K562 (cell line): ENCODE data around the gene COP1. TPM values are rescaled to one million over a fixed set of nuclear protein-coding genes. Genes with fewer than 3 reads are reported as not detected.

Experiments
- ATAC-seq: fragments of 200-7000 bp; cut with Tn5 transposase; 3 replicates; pipeline ENCODE4 v1.9.1; 2020; ENCODE audit warnings: moderate library complexity
- BruUV-seq: library from RNA; stranded (reverse); fragments of 400-500 nt; replicated peaks from 2 replicates; lab custom pipeline; 2021; lab: Mats Ljungman, UMichigan
- CTCF ChIA-PET: fragments of 300-600 bp; formaldehyde crosslinking; extraction: SDS; loops from one replicate; lab custom pipeline; 2021; ENCODE audit warnings: low intra/inter-chr PET ratio; lab: Yijun Ruan, JAX
- POLR2A ChIA-PET: fragments of 300-600, 350-650 bp; sonication (Branson Sonifier 250); formaldehyde crosslinking; extraction: SDS; loops from one replicate; lab custom pipeline; 2021; ENCODE audit warnings: antibody characterized with exemption, inconsistent platforms; lab: Yijun Ruan, JAX
- DNase-seq, 4 experiments: peaks; one replicate each; pipeline versions ENCODE4 v3.0.0 to v3.0.0-alpha.2; 2011 to 2018; ENCODE audit warnings: low spot score in 3 of 4, mixed read lengths in 3 of 4; ENCODE audit errors: extremely low read depth in 1 of 4
- FAIRE-seq: peaks from 2 replicates; lab custom pipeline; 2011; peaks lifted over from hg19 to GRCh38; lab: Jason Lieb, UNC
- H2AFZ ChIP-seq: 2 replicates; pipeline ENCODE4 v1.6.0; 2011; ENCODE audit warnings: low read depth, low read length, control low read depth, inconsistent platforms
- H3K27ac ChIP-seq: fragments of 200-600 bp; 3 replicates; pipeline ENCODE4 v1.8.0; 2011; ENCODE audit warnings: low read depth, mild to moderate bottlenecking, control low read depth, inconsistent platforms, low read length, moderate library complexity, mixed read lengths; ENCODE audit errors: extremely low read depth
- H3K27me3 ChIP-seq, 2 experiments: fragments of 300-600 bp in 1 of 2; 2 replicates in 1 of 2; 3 replicates in 1 of 2; pipeline versions ENCODE4 v1.6.0 to v1.8.0; 2011; ENCODE audit warnings: inconsistent platforms in 2 of 2, low read length in 2 of 2, mild to moderate bottlenecking in 1 of 2, mixed read lengths in 1 of 2, moderate library complexity in 1 of 2; ENCODE audit not compliant: control insufficient read depth in 2 of 2, insufficient read depth in 2 of 2
- H3K36me3 ChIP-seq: fragments of 300-600 bp; 3 replicates; pipeline ENCODE4 v1.8.0; 2011; ENCODE audit warnings: mild to moderate bottlenecking, low read length, inconsistent platforms; ENCODE audit not compliant: control insufficient read depth, insufficient read depth
- H3K4me1 ChIP-seq, 2 experiments: fragments of 200-600 bp in 1 of 2; replicated peaks in 1 of 2; 2 replicates in 1 of 2; 3 replicates in 1 of 2; pipeline versions ENCODE4 v1.5.1 to v1.8.0; 2011; ENCODE audit warnings: inconsistent platforms in 2 of 2, low read length in 2 of 2, mild to moderate bottlenecking in 1 of 2, mixed read lengths in 1 of 2, moderate library complexity in 1 of 2; ENCODE audit not compliant: control insufficient read depth in 2 of 2, insufficient read depth in 2 of 2
- H3K4me2 ChIP-seq: 2 replicates; pipeline ENCODE4 v1.6.1; 2011; ENCODE audit warnings: low read length, control low read depth, inconsistent platforms, mixed read lengths; ENCODE audit not compliant: insufficient read depth
- H3K4me3 ChIP-seq: fragments of 200-600 bp; sonication (generic), shearing (Covaris generic); 2 replicates; pipeline ENCODE4 v1.5.1; 2016; ENCODE audit warnings: control low read depth, inconsistent platforms
- H3K79me2 ChIP-seq: fragments of 200-600 bp; 3 replicates; pipeline ENCODE4 v1.8.0; 2011; ENCODE audit warnings: low read length, inconsistent platforms; ENCODE audit not compliant: control insufficient read depth, insufficient read depth
- H3K9ac ChIP-seq, 2 experiments: 2 replicates each; pipeline versions ENCODE4 v1.6.0 to v1.6.1; 2011; ENCODE audit warnings: low read depth in 2 of 2, low read length in 2 of 2, control low read depth in 1 of 2, inconsistent platforms in 1 of 2, mild to moderate bottlenecking in 1 of 2, mixed read lengths in 1 of 2; ENCODE audit not compliant: insufficient read depth in 1 of 2
- H3K9me1 ChIP-seq: one replicate; pipeline ENCODE4 v1.6.0; 2011; ENCODE audit warnings: inconsistent platforms, mild to moderate bottlenecking, low read length, moderate library complexity; ENCODE audit not compliant: control insufficient read depth, insufficient read depth
- H3K9me3 ChIP-seq: replicated peaks from 2 replicates; pipeline ENCODE4 v1.5.1; 2011; ENCODE audit warnings: low read depth, low read length, inconsistent platforms; ENCODE audit not compliant: control insufficient read depth, insufficient read depth
- H4K20me1 ChIP-seq: replicated peaks from 2 replicates; pipeline ENCODE4 v1.6.1; 2011; ENCODE audit warnings: low read length, inconsistent platforms, mixed read lengths; ENCODE audit not compliant: control insufficient read depth, insufficient read depth
- CBX3 ChIP-seq, 2 experiments: IDR thresholded peaks; 1 replicate in 1 of 2; 2 replicates in 1 of 2; pipeline ENCODE4 v1.6.1; 2012; ENCODE audit warnings: inconsistent platforms in 2 of 2, low read length in 2 of 2, borderline replicate concordance in 1 of 2, control low read depth in 1 of 2
- COPS2 ChIP-seq: fragments of 450-650 bp; conservative IDR thresholded peaks from 2 replicates; pipeline ENCODE4 v1.6.1; 2016; ENCODE audit warnings: mild to moderate bottlenecking, moderate library complexity
- E4F1 ChIP-seq: fragments of 250-450 bp; sonication (Bioruptor Pico); IDR thresholded peaks from 2 replicates; pipeline ENCODE4 v1.5.0; 2021; ENCODE audit warnings: mild to moderate bottlenecking, borderline replicate concordance
- KAT2B ChIP-seq: IDR thresholded peaks from one replicate; pipeline ENCODE4 v1.6.1; 2012; ENCODE audit warnings: low read depth, mild to moderate bottlenecking, control low read depth, inconsistent platforms, low read length, moderate library complexity
- RBM34 ChIP-seq: fragments of 200-400 bp; formaldehyde crosslinking; IDR thresholded peaks from 2 replicates; pipeline ENCODE4 v1.6.1; 2018; ENCODE audit warnings: low read length, borderline replicate concordance; ENCODE audit not compliant: insufficient read depth
- TRIM24 ChIP-seq, 2 experiments: fragments of 450-650 bp; IDR thresholded peaks; 2 replicates each; pipeline ENCODE4 v1.6.1; 2016
- TRIM28 ChIP-seq: fragments of 450-650 bp; IDR thresholded peaks from 2 replicates; pipeline ENCODE4 v1.6.1; 2017
- ZBTB1 ChIP-seq: sonication (generic); formaldehyde crosslinking; IDR thresholded peaks from 2 replicates; pipeline ENCODE4 v1.8.1; 2023; ENCODE audit warnings: missing genetic modification reagents, low read depth, mild to moderate bottlenecking, borderline replicate concordance
- ZFP1 ChIP-seq: fragments of 450-650 bp; formaldehyde crosslinking; IDR thresholded peaks from 2 replicates; pipeline ENCODE4 v1.4.0; 2020; ENCODE audit warnings: mild to moderate bottlenecking, mixed read lengths
- ZNF507 ChIP-seq: conservative IDR thresholded peaks from 2 replicates; pipeline ENCODE4 v1.6.1; 2017; ENCODE audit warnings: missing genetic modification characterization, missing compliant biosample characterization
- ZNF561 ChIP-seq: fragments of 450-650 bp; formaldehyde crosslinking; conservative IDR thresholded peaks from 2 replicates; pipeline ENCODE4 v1.4.0; 2020; ENCODE audit warnings: mild to moderate bottlenecking, moderate library complexity
- ZNF764 ChIP-seq: fragments of 250-450 bp; sonication (Bioruptor Pico); IDR thresholded peaks from 2 replicates; pipeline ENCODE4 v1.4.0; 2020; ENCODE audit warnings: low read depth, mild to moderate bottlenecking, moderate library complexity
- WGBS: fragments of 100-300 bp; shearing (Covaris generic); methylation state at CpG from one replicate; pipeline ENCODE4 v1.1.6; 2016; ENCODE audit warnings: low coverage, mixed read lengths; ENCODE audit not compliant: insufficient coverage; ENCODE audit errors: missing lambda C conversion rate; 5-methylcytosine and 5-hydroxymethylcytosine counted together
- in situ Hi-C: fragments of 300-500 bp; cut with MboI; formaldehyde crosslinking; loops from 4 replicates; pipeline ENCODE4 v1.15.0; 2018; ENCODE audit warnings: inconsistent platforms, mixed read lengths
- intact Hi-C: fragments of 100-400 bp; cut with micrococcal nuclease; formaldehyde crosslinking; loops from 2 replicates; pipeline ENCODE4 v1.14.2; 2022
- polyA plus RNA-seq, 8 experiments: library from polyadenylated mRNA; depleted of rRNA in 4 of 8; stranded (reverse) in 5 of 8; unstranded in 3 of 8; fragments of >200 nt; fragmentation: Nextera tagmentation in 2 of 8; fragmentation: Illumina TruSeq in 1 of 8; extraction: Ambion mirVana in 2 of 8; extraction: Trizol in 1 of 8; gene quantifications; 2 replicates each; pipeline versions ENCODE4 v1.2.1 to v1.2.3, GENCODE V29; 2011 to 2014; ENCODE audit warnings: inconsistent platforms in 1 of 8, missing spikeins in 1 of 8
- total RNA-seq, 7 experiments: library from RNA; depleted of rRNA in 6 of 7; stranded (reverse); fragments of >200 nt in 6 of 7; fragmentation: Illumina TruSeq in 2 of 7; extraction: Trizol in 2 of 7; gene quantifications; 2 replicates each; pipeline versions ENCODE4 v1.2.1 to v1.2.3, GENCODE V29; 2011 to 2021; ENCODE audit warnings: low replicate concordance in 1 of 7

COP1 gene
- total and polyA plus RNA-seq, 9 of the 15 experiments (the other 6 are each of a cell fraction or from before 2014, with no cell fraction given), result 25.8 to 77.7 (median 58.6) TPM

- TF ChIP-seq ZFP1 (CRISPR knock-in tag) (peak; percentile 83), TRIM28 (peak; percentile 98), TRIM24 (IDR thresholded peaks at IDR 0.05) (peak in 1 of 2 experiments; percentile 74; a peak in 2 of 4 replicates), ZNF507 (peak; percentile 37; the same call in 1 of the 2 replicates)
- TF ChIP-seq, all 486 proteins: peak for 10
Observed at GRCh38 chr1:176157995-176158394, 49.1 kb downstream of the COP1 start (continued).

- no peaks in the 10 kb centered on the region for H4K20me1 ChIP-seq
- H3K9me3 ChIP-seq, result no peaks in the 10 kb centered on the region
- DNase-seq (no peak), ATAC-seq (no peak), FAIRE-seq (no peak)
- H3K4me3 ChIP-seq, result no peak overlapping the region
- H3K36me3 ChIP-seq, result peaks cover 13% of the 10 kb centered on the region; the same call in 2 of the 3 replicates
- intact Hi-C loops, result no loop called here
- no peak overlapping the region for H3K27ac ChIP-seq
- WGBS, result 72% methylated on average over 4 of the region's 4 CpGs
- no peaks in the 10 kb centered on the region for H3K4me1 ChIP-seq
- BruUV-seq, result no TSS peak
- no peaks in the 10 kb centered on the region for H3K9me1 ChIP-seq
- TF ChIP-seq RBM34 (no peak), CBX3 (IDR thresholded peaks at IDR 0.05; ENCODE audit: borderline replicate concordance in 1 of 2, low read length in 2 of 2) (no peak), E4F1 (CRISPR knock-in tag) (no peak), ZNF764 (CRISPR knock-in tag) (no peak), ZBTB1 (CRISPR knock-in tag) (no peak), COPS2 (no peak), ZNF561 (no peak), KAT2B (no peak)
- no peak overlapping the region for H2AFZ ChIP-seq
- CTCF ChIA-PET, result no interaction called here
- in situ Hi-C loops, result no loop called here
- POLR2A ChIA-PET, result interaction anchor here (0.7 kb wide), 1 partner anchor 27 kb away, joined by 4 read pairs; no protein-coding TSS in a partner anchor
- H3K9ac ChIP-seq, result no peak overlapping the region
- H3K27me3 ChIP-seq, result no peaks in the 10 kb centered on the region
- peaks cover 10% of the 10 kb centered on the region; the same call in 1 of the 3 replicates for H3K79me2 ChIP-seq
- H3K4me2 ChIP-seq, result no peak overlapping the region
Observed at GRCh38 chr1:176149939-176150807, 56.9 kb downstream of the COP1 start.
